ENCODE data around the gene ZEB2. TPM values are rescaled to one million over a fixed set of nuclear protein-coding genes. Genes with fewer than 3 reads are reported as not detected.

The ZEB2 gene
- total RNA-seq, 4 donors from 2014 or later = 12.4 to 149 (median 29.9) TPM

GRCh38 chr2:144471305-144472045 is 48.4 kb downstream of the ZEB2 start:
- TF ChIP-seq POLR2A (IDR thresholded peaks at IDR 0.05) (no peak), CTCF (IDR thresholded peaks at IDR 0.05) (no peak)
- Histone ChIP-seq H3K36me3 (no peaks in the 10 kb centered on the region), H3K27me3 (no peaks in the 10 kb centered on the region), H3K9me3 (no peaks in the 10 kb centered on the region), H3K27ac (no peak overlapping the region), H3K4me1 (peaks cover 0 to 7% (median 0%) of the 10 kb centered on the region in 4 donors), H3K4me3 (no peak overlapping the region)
- DNase-seq = no peak

- Histone ChIP-seq H3K27ac (no peak overlapping the region), H3K36me3 (no peaks in the 10 kb centered on the region), H3K27me3 (no peaks in the 10 kb centered on the region), H3K4me1 (peaks cover 0 to 7% (median 0%) of the 10 kb centered on the region in 4 donors), H3K9me3 (no peaks in the 10 kb centered on the region), H3K4me3 (no peak overlapping the region)
- no peak for DNase-seq
- TF ChIP-seq CTCF (IDR thresholded peaks at IDR 0.05) (no peak), POLR2A (IDR thresholded peaks at IDR 0.05) (no peak)
Measured at GRCh38 chr2:144470816-144471215, 49.1 kb downstream of the ZEB2 start.

GRCh38 chr2:144470334-144470733 is 49.6 kb downstream of the ZEB2 start:
- DNase-seq = no peak
- H3K27me3 ChIP-seq = no peaks in the 10 kb centered on the region
- peaks cover 0 to 7% (median 0%) of the 10 kb centered on the region in 4 donors for H3K4me1 ChIP-seq

GRCh38 chr2:144469798-144470197 is 50.1 kb downstream of the ZEB2 start:
- Histone ChIP-seq H3K36me3 (no peaks in the 10 kb centered on the region), H3K27me3 (no peaks in the 10 kb centered on the region), H3K4me3 (no peak overlapping the region), H3K27ac (no peak overlapping the region), H3K4me1 (peaks cover 0 to 7% (median 0%) of the 10 kb centered on the region in 4 donors), H3K9me3 (no peaks in the 10 kb centered on the region)
- no peak for DNase-seq
- TF ChIP-seq CTCF (IDR thresholded peaks at IDR 0.05) (no peak), POLR2A (IDR thresholded peaks at IDR 0.05) (no peak)

More at GRCh38 chr2:144470334-144470733, 49.6 kb downstream of the ZEB2 start:
- H3K36me3 ChIP-seq = no peaks in the 10 kb centered on the region
- no peak overlapping the region for H3K4me3 ChIP-seq
- no peak for TF ChIP-seq CTCF (IDR thresholded peaks at IDR 0.05)
- no peak for TF ChIP-seq POLR2A (IDR thresholded peaks at IDR 0.05)
- no peaks in the 10 kb centered on the region for H3K9me3 ChIP-seq
- no peak overlapping the region for H3K27ac ChIP-seq

GRCh38 chr2:144468823-144469595 is 50.9 kb downstream of the ZEB2 start:
- H3K4me3 ChIP-seq = no peak overlapping the region
- no peaks in the 10 kb centered on the region for H3K9me3 ChIP-seq
- TF ChIP-seq POLR2A (IDR thresholded peaks at IDR 0.05) (no peak), CTCF (IDR thresholded peaks at IDR 0.05) (no peak)
- no peak for DNase-seq
- no peaks in the 10 kb centered on the region for H3K36me3 ChIP-seq
- no peak overlapping the region for H3K27ac ChIP-seq
- H3K4me1 ChIP-seq = peaks cover 0 to 7% (median 0%) of the 10 kb centered on the region in 4 donors
- H3K27me3 ChIP-seq = no peaks in the 10 kb centered on the region
